SK-N-MC (cell line): ENCODE results near the gene ADD3.

Experiments
- EZH2 ChIP-seq: fragments of 200-600 bp; sonication (generic); IDR thresholded peaks from one replicate; pipeline ENCODE4 v1.6.1; 2017; ENCODE audit warnings: antibody characterized with exemption
- FOXP2 ChIP-seq: optimal IDR thresholded peaks from 2 replicates; pipeline ENCODE3; 2011; ENCODE audit warnings: mild to moderate bottlenecking, moderate library complexity; ENCODE audit not compliant: insufficient read depth; ENCODE audit errors: extremely low read length, control extremely low read depth
- POLR2AphosphoS5 ChIP-seq: IDR thresholded peaks from 2 replicates; pipeline ENCODE4 v1.6.1; 2012; ENCODE audit warnings: mild to moderate bottlenecking, low read depth, low read length, borderline replicate concordance

- TF ChIP-seq POLR2AphosphoS5 (no peak), EZH2 (no peak), FOXP2 (no peak)
Measured at GRCh38 chr10:110153396-110153795, 145.6 kb downstream of the ADD3 start.
